GM12872 (cell line): ENCODE data around the gene MRNIP.

ENCODE experiments used
- CTCF ChIP-seq: IDR thresholded peaks from 3 replicates; pipeline ENCODE4 v1.5.1; 2011; ENCODE audit warnings: low read depth, mild to moderate bottlenecking, low read length, moderate library complexity; ENCODE audit not compliant: insufficient read depth

The MRNIP gene

GRCh38 chr5:179868541-179868940 is 9.9 kb upstream of the MRNIP start:
- TF ChIP-seq CTCF, result no peak

GRCh38 chr5:179867476-179867875 is 8.9 kb upstream of the MRNIP start:
- no peak for TF ChIP-seq CTCF

- TF ChIP-seq CTCF, result no peak
Measured at GRCh38 chr5:179867079-179867465, 8.5 kb upstream of the MRNIP start.

- TF ChIP-seq CTCF, result peak; percentile 53
Measured at GRCh38 chr5:179866241-179867078, 7.8 kb upstream of the MRNIP start.

GRCh38 chr5:179865491-179866240 is 7.0 kb upstream of the MRNIP start:
- TF ChIP-seq CTCF, result no peak

GRCh38 chr5:179864686-179865085 is 6.1 kb upstream of the MRNIP start:
- TF ChIP-seq CTCF, result no peak

- TF ChIP-seq CTCF, result no peak
Measured at GRCh38 chr5:179863449-179864085, 5.0 kb upstream of the MRNIP start.
